Liver (tissue), 9 donors: Measurements from ENCODE around the gene LYZ. TPM values are rescaled to one million over a fixed set of nuclear protein-coding genes. Genes with fewer than 3 reads are reported as not detected.

Experiments
- DNase-seq: peaks from one replicate; pipeline ENCODE4 v3.0.0-alpha.2; 2017; ENCODE audit warnings: low spot score
- H3K27ac ChIP-seq, 2 donors: one replicate each; pipeline ENCODE4 v1.7.0; 2013; ENCODE audit warnings: inconsistent platforms in 2 of 2, low read length in 2 of 2, control low read depth in 1 of 2, low read depth in 1 of 2, mild to moderate bottlenecking in 1 of 2
- H3K27me3 ChIP-seq, 4 donors: one replicate each; pipeline versions ENCODE4 v1.6.1 to v1.7.0; 2013; ENCODE audit warnings: low read length in 3 of 4, inconsistent platforms in 1 of 4, mild to moderate bottlenecking in 1 of 4, moderate library complexity in 1 of 4; ENCODE audit not compliant: control insufficient read depth in 4 of 4, insufficient read depth in 4 of 4
- H3K36me3 ChIP-seq, 4 donors: one replicate each; pipeline versions ENCODE4 v1.6.1 to v1.7.0; 2013; ENCODE audit warnings: low read length in 3 of 4, mild to moderate bottlenecking in 3 of 4, low read depth in 1 of 4, moderate library complexity in 1 of 4; ENCODE audit not compliant: control insufficient read depth in 4 of 4, insufficient read depth in 3 of 4
- H3K4me1 ChIP-seq, 4 donors: one replicate each; pipeline versions ENCODE4 v1.6.1 to v1.7.0; 2013; ENCODE audit warnings: low read length in 3 of 4, mild to moderate bottlenecking in 3 of 4, moderate library complexity in 1 of 4; ENCODE audit not compliant: control insufficient read depth in 4 of 4, insufficient read depth in 4 of 4
- H3K4me3 ChIP-seq, 3 donors: one replicate each; pipeline versions ENCODE4 v1.6.1 to v1.7.0; 2013; ENCODE audit warnings: low read length in 3 of 3, control low read depth in 1 of 3, low read depth in 1 of 3, mild to moderate bottlenecking in 1 of 3
- H3K9ac ChIP-seq, 2 donors: one replicate each; pipeline ENCODE4 v1.7.0; 2013; ENCODE audit warnings: low read length in 2 of 2, mild to moderate bottlenecking in 2 of 2, moderate library complexity in 2 of 2, control low read depth in 1 of 2, low read depth in 1 of 2
- H3K9me3 ChIP-seq, 4 donors: one replicate each; pipeline versions ENCODE4 v1.6.1 to v1.7.0; 2013; ENCODE audit warnings: low read length in 3 of 4; ENCODE audit not compliant: control insufficient read depth in 4 of 4
- ATF3 ChIP-seq: IDR thresholded peaks from 2 replicates; pipeline ENCODE4 v1.6.1; 2016; ENCODE audit warnings: antibody characterized with exemption
- CTCF ChIP-seq: fragments of 150-350 bp; IDR thresholded peaks from 2 replicates; pipeline ENCODE4 v1.5.1; 2017; ENCODE audit warnings: improper control_type of control experiment, low read depth, low read length; ENCODE audit not compliant: missing input control
- EGR1 ChIP-seq, 2 donors: IDR thresholded peaks; 2 replicates each; pipeline ENCODE4 v1.6.1; 2016 to 2018; ENCODE audit warnings: antibody characterized with exemption in 2 of 2, low read depth in 2 of 2
- FOXA1 ChIP-seq: IDR thresholded peaks from 2 replicates; pipeline ENCODE4 v1.6.1; 2016; ENCODE audit warnings: antibody characterized with exemption
- FOXA2 ChIP-seq: IDR thresholded peaks from 2 replicates; pipeline ENCODE4 v1.6.1; 2016; ENCODE audit warnings: antibody characterized with exemption
- GABPA ChIP-seq, 2 donors: IDR thresholded peaks in 1 of 2; conservative IDR thresholded peaks in 1 of 2; 2 replicates each; pipeline ENCODE4 v1.6.1; 2016; ENCODE audit warnings: antibody characterized with exemption in 2 of 2, mild to moderate bottlenecking in 1 of 2, moderate library complexity in 1 of 2
- HNF4A ChIP-seq, 2 donors: conservative IDR thresholded peaks; 2 replicates each; pipeline ENCODE4 v1.6.1; 2016; ENCODE audit warnings: antibody characterized with exemption in 2 of 2, mild to moderate bottlenecking in 2 of 2
- HNF4G ChIP-seq: IDR thresholded peaks from 2 replicates; pipeline ENCODE4 v1.6.1; 2016; ENCODE audit warnings: antibody characterized with exemption
- JUND ChIP-seq, 2 donors: IDR thresholded peaks; 2 replicates each; pipeline ENCODE4 v1.6.1; 2016; ENCODE audit warnings: antibody characterized with exemption in 2 of 2
- MAX ChIP-seq: IDR thresholded peaks from 2 replicates; pipeline ENCODE4 v1.6.1; 2016; ENCODE audit warnings: antibody characterized with exemption
- NR2F2 ChIP-seq: IDR thresholded peaks from 2 replicates; pipeline ENCODE4 v1.6.1; 2016; ENCODE audit warnings: antibody characterized with exemption
- RAD21 ChIP-seq, 2 donors: IDR thresholded peaks; 2 replicates each; pipeline ENCODE4 v1.6.1; 2016; ENCODE audit warnings: antibody characterized with exemption in 2 of 2, mild to moderate bottlenecking in 2 of 2
- REST ChIP-seq: IDR thresholded peaks from 2 replicates; pipeline ENCODE4 v1.6.1; 2016; ENCODE audit warnings: antibody characterized with exemption, mild to moderate bottlenecking
- RXRA ChIP-seq, 2 donors: IDR thresholded peaks; 2 replicates each; pipeline ENCODE4 v1.6.1; 2017 to 2018; ENCODE audit warnings: antibody characterized with exemption in 2 of 2, mild to moderate bottlenecking in 1 of 2
- SP1 ChIP-seq: IDR thresholded peaks from 2 replicates; pipeline ENCODE4 v1.6.1; 2018; ENCODE audit warnings: antibody characterized with exemption, mild to moderate bottlenecking
- TAF1 ChIP-seq: conservative IDR thresholded peaks from 2 replicates; pipeline ENCODE4 v1.6.1; 2016; ENCODE audit warnings: antibody characterized with exemption, mild to moderate bottlenecking
- YY1 ChIP-seq: IDR thresholded peaks from 2 replicates; pipeline ENCODE4 v1.6.1; 2016; ENCODE audit warnings: antibody characterized with exemption, mild to moderate bottlenecking
- ZBTB33 ChIP-seq: IDR thresholded peaks from 2 replicates; pipeline ENCODE4 v1.6.1; 2016; ENCODE audit warnings: antibody characterized with exemption
- WGBS: extraction: QIAGEN DNeasy Blood & Tissue Kit; methylation state at CpG from one replicate; pipeline ENCODE4 v1.1.7; 2013; 5-methylcytosine and 5-hydroxymethylcytosine counted together
- polyA plus RNA-seq, 2 donors: library from polyadenylated mRNA; stranded (reverse) in 1 of 2; unstranded in 1 of 2; fragments of 200-250 nt in 1 of 2; fragments of >200 nt in 1 of 2; fragmentation: Nextera tagmentation in 1 of 2; extraction: Ambion mirVana in 1 of 2; gene quantifications; one replicate each; pipeline versions ENCODE4 v1.2.1 to v1.2.3, GENCODE V29; 2013 to 2015
- total RNA-seq, 2 donors: library from RNA; depleted of rRNA; stranded (reverse); fragments of >200 nt; gene quantifications; one replicate each; pipeline ENCODE4 v1.2.3, GENCODE V29; 2014
- donor health status: healthy.
- donor health status: healthy.
- donor health status: healthy.
- donor health status: healthy.
- donor health status: healthy.

LYZ gene
- total and polyA plus RNA-seq, 4 donors: 11.5 to 141 (median 33.5) TPM

- Histone ChIP-seq H3K4me1 (peaks cover 0 to 10% (median 1%) of the 10 kb centered on the region in 4 donors), H3K36me3 (no peaks in the 10 kb centered on the region), H3K9me3 (no peaks in the 10 kb centered on the region), H3K27ac (no peak overlapping the region), H3K4me3 (no peak overlapping the region), H3K9ac (no peak overlapping the region), H3K27me3 (no peaks in the 10 kb centered on the region)
- DNase-seq: no peak
- no peak for TF ChIP-seq JUND (IDR thresholded peaks at IDR 0.05)
- TF ChIP-seq SP1: no peak
- no peak for TF ChIP-seq ATF3
- no peak for TF ChIP-seq RAD21 (IDR thresholded peaks at IDR 0.05)
- TF ChIP-seq GABPA (IDR thresholded peaks at IDR 0.05 in 1 of 2, conservative IDR thresholded peaks at IDR 0.05 in 1 of 2): no peak
- no peak for TF ChIP-seq NR2F2
- TF ChIP-seq YY1: no peak
- TF ChIP-seq RXRA (IDR thresholded peaks at IDR 0.05): no peak
- no peak for TF ChIP-seq EGR1 (IDR thresholded peaks at IDR 0.05; ENCODE audit: low read depth in 2 of 2)
- TF ChIP-seq FOXA1: no peak
- TF ChIP-seq TAF1: no peak
- no peak for TF ChIP-seq HNF4G
- no peak for TF ChIP-seq CTCF
- TF ChIP-seq MAX: no peak
- TF ChIP-seq HNF4A (conservative IDR thresholded peaks at IDR 0.05): no peak
- no peak for TF ChIP-seq FOXA2
- no peak for TF ChIP-seq ZBTB33
- WGBS: 81% methylated on average over 2 of the region's 2 CpGs
These were observed 3.5 kb downstream of the LYZ start for GRCh38 chr12:69351462-69352236.

- H3K9ac ChIP-seq: no peak overlapping the region
- H3K4me1 ChIP-seq: peaks cover 0 to 14% (median 5%) of the 10 kb centered on the region in 4 donors
- 92% methylated on average over 5 of the region's 5 CpGs for whole genome bisulfite sequencing
- no peaks in the 10 kb centered on the region for H3K36me3 ChIP-seq
- no peaks in the 10 kb centered on the region for H3K9me3 ChIP-seq
- DNase-seq: no peak
- no peak for TF ChIP-seq TAF1
- no peak for TF ChIP-seq SP1
- TF ChIP-seq YY1: no peak
- TF ChIP-seq HNF4A (conservative IDR thresholded peaks at IDR 0.05): no peak
- no peak for TF ChIP-seq FOXA1
- no peak for TF ChIP-seq NR2F2
- TF ChIP-seq EGR1 (IDR thresholded peaks at IDR 0.05; ENCODE audit: low read depth in 2 of 2): no peak
- no peak for TF ChIP-seq RAD21 (IDR thresholded peaks at IDR 0.05)
- TF ChIP-seq GABPA (IDR thresholded peaks at IDR 0.05 in 1 of 2, conservative IDR thresholded peaks at IDR 0.05 in 1 of 2): no peak
- no peak for TF ChIP-seq FOXA2
- TF ChIP-seq ATF3: no peak
- no peak for TF ChIP-seq RXRA (IDR thresholded peaks at IDR 0.05)
- no peak for TF ChIP-seq REST
- no peak for TF ChIP-seq JUND (IDR thresholded peaks at IDR 0.05)
- no peak for TF ChIP-seq HNF4G
- no peak for TF ChIP-seq MAX
- H3K4me3 ChIP-seq: no peak overlapping the region
- no peak overlapping the region for H3K27ac ChIP-seq
- H3K27me3 ChIP-seq: no peaks in the 10 kb centered on the region
These were observed 4.7 kb downstream of the LYZ start for GRCh38 chr12:69352904-69353303.
